Measurements from ENCODE around the gene ITGA2B. TPM values are rescaled to one million over a fixed set of nuclear protein-coding genes. Genes with fewer than 3 reads are reported as not detected.

Gene ITGA2B
- total RNA-seq, 1 experiment from 2014 or later, result 0.62 TPM

GRCh38 chr17:44327715-44328449, 61.6 kb downstream of the ITGA2B start:
- no peak for TF ChIP-seq CTCF (conservative IDR thresholded peaks at IDR 0.05; ENCODE audit: low read depth, low read length)
- no peak for TF ChIP-seq EZH2 (IDR thresholded peaks at IDR 0.05; ENCODE audit: borderline replicate concordance, low read depth, low read length, poor library complexity, severe bottlenecking)
- Histone ChIP-seq H3K27me3 (replicated peaks; ENCODE audit: insufficient read depth, low read depth, low read length, poor library complexity) (no peaks in the 10 kb centered on the region), H3K27ac (ENCODE audit: low read depth, low read length, poor library complexity, severe bottlenecking) (no peak overlapping the region), H3K9me3 (ENCODE audit: low read depth, low read length, poor library complexity, severe bottlenecking) (no peaks in the 10 kb centered on the region), H3K4me3 (ENCODE audit: low read depth, low read length, poor library complexity, severe bottlenecking) (no peak overlapping the region), H3K4me1 (ENCODE audit: insufficient read depth, low read length, poor library complexity, severe bottlenecking) (no peaks in the 10 kb centered on the region), H3K36me3 (ENCODE audit: insufficient read depth, low read length, poor library complexity, severe bottlenecking) (no peaks in the 10 kb centered on the region)
- BruUV-seq (replicated peaks), result no TSS peak
- ChIA-PET CTCF (interaction anchor here (1.1 kb wide), 1 partner anchor 18 kb away, joined by 3 read pairs; no protein-coding TSS in a partner anchor), POLR2A (ENCODE audit: low non-redundant PET) (no interaction called here)
- intact Hi-C loops (cut with micrococcal nuclease; ENCODE audit: unreplicated experiment), result loop anchor here (5.0 kb wide), 1 partner anchor 106 kb away; no protein-coding TSS in a partner anchor
- DNase-seq (ENCODE audit: low spot score), result no peak

- Histone ChIP-seq H3K4me1 (ENCODE audit: insufficient read depth, low read length, poor library complexity, severe bottlenecking) (no peaks in the 10 kb centered on the region), H3K9me3 (ENCODE audit: low read depth, low read length, poor library complexity, severe bottlenecking) (no peaks in the 10 kb centered on the region), H3K36me3 (ENCODE audit: insufficient read depth, low read length, poor library complexity, severe bottlenecking) (no peaks in the 10 kb centered on the region), H3K27ac (ENCODE audit: low read depth, low read length, poor library complexity, severe bottlenecking) (no peak overlapping the region), H3K27me3 (replicated peaks; ENCODE audit: insufficient read depth, low read depth, low read length, poor library complexity) (no peaks in the 10 kb centered on the region), H3K4me3 (ENCODE audit: low read depth, low read length, poor library complexity, severe bottlenecking) (no peak overlapping the region)
- peak; percentile 95 for DNase-seq (ENCODE audit: low spot score)
- ChIA-PET POLR2A (ENCODE audit: low non-redundant PET) (no interaction called here), CTCF (interaction anchor here (0.5 kb wide), 1 partner anchor 105 kb away, joined by 3 read pairs; no protein-coding TSS in a partner anchor)
- TF ChIP-seq CTCF (conservative IDR thresholded peaks at IDR 0.05; ENCODE audit: low read depth, low read length), result no peak
- no peak for TF ChIP-seq EZH2 (IDR thresholded peaks at IDR 0.05; ENCODE audit: borderline replicate concordance, low read depth, low read length, poor library complexity, severe bottlenecking)
- BruUV-seq (replicated peaks), result no TSS peak
- intact Hi-C loops (cut with micrococcal nuclease; ENCODE audit: unreplicated experiment), result loop anchor here (5.0 kb wide), 1 partner anchor 105 kb away; no protein-coding TSS in a partner anchor
Measured at GRCh38 chr17:44326861-44327444, 62.5 kb downstream of the ITGA2B start.

GRCh38 chr17:44324571-44325275, 64.7 kb downstream of the ITGA2B start, which contains the start of gene SLC25A39:
TSS of gene SLC25A39 (minus strand) at chr17:44324823. CDS start at chr17:44323562, 1,261 bp downstream.
- TF ChIP-seq CTCF (conservative IDR thresholded peaks at IDR 0.05; ENCODE audit: low read depth, low read length), result no peak
- no peak for TF ChIP-seq EZH2 (IDR thresholded peaks at IDR 0.05; ENCODE audit: borderline replicate concordance, low read depth, low read length, poor library complexity, severe bottlenecking)
- peak within 1 kb of the TSS; percentile 67 for H3K4me3 ChIP-seq (ENCODE audit: low read depth, low read length, poor library complexity, severe bottlenecking)
- intact Hi-C loops (cut with micrococcal nuclease; ENCODE audit: unreplicated experiment), result loop anchor here (5.0 kb wide), 1 partner anchor 102 kb away; no protein-coding TSS in a partner anchor
- peak; percentile 85 for DNase-seq (ENCODE audit: low spot score)
- no peaks in the 10 kb centered on the region for H3K36me3 ChIP-seq (ENCODE audit: insufficient read depth, low read length, poor library complexity, severe bottlenecking)
- ChIA-PET CTCF (no interaction called here), POLR2A (ENCODE audit: low non-redundant PET) (no interaction called here)
- H3K27me3 ChIP-seq (replicated peaks; ENCODE audit: insufficient read depth, low read depth, low read length, poor library complexity), result no peaks in the 10 kb centered on the region
- H3K27ac ChIP-seq (ENCODE audit: low read depth, low read length, poor library complexity, severe bottlenecking), result peak within 1 kb of the TSS; percentile 75
- H3K4me1 ChIP-seq (ENCODE audit: insufficient read depth, low read length, poor library complexity, severe bottlenecking), result no peaks in the 10 kb centered on the region
- no peaks in the 10 kb centered on the region for H3K9me3 ChIP-seq (ENCODE audit: low read depth, low read length, poor library complexity, severe bottlenecking)
- BruUV-seq (replicated peaks), result no TSS peak

Measured in A673 (cell line).